ENCODE data around the gene HEMGN.

Gene HEMGN

DNA sequence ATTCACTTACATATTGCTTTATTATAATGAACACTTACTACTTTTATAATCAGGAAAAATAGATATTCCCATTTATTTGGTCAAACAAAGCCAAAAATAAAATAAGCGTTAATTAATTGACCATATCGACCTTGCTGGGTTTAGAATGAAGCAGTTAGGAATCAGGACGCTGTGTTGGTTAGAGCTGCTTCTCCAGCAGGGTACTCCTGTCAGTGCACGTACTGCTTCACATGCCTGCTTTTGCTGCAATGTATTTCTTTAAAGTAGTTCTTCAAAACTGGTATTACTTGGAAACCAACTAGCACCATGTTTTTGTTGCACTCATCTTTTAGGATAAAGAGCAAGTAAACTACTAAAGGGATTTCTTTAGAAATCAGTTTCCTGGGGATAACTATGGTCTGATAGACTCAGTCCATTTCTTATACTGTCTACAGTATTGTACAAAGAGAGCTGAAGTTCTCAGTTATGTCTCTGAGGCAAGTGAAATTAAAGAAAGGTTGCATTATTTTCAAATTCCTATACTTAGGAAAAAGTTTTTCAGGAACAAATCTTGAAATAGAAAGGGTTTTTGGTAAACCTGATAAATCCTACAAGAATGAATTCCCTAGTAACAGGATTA is 8.9 kb downstream of the HEMGN start:
- DNase-seq: no peak

DNA sequence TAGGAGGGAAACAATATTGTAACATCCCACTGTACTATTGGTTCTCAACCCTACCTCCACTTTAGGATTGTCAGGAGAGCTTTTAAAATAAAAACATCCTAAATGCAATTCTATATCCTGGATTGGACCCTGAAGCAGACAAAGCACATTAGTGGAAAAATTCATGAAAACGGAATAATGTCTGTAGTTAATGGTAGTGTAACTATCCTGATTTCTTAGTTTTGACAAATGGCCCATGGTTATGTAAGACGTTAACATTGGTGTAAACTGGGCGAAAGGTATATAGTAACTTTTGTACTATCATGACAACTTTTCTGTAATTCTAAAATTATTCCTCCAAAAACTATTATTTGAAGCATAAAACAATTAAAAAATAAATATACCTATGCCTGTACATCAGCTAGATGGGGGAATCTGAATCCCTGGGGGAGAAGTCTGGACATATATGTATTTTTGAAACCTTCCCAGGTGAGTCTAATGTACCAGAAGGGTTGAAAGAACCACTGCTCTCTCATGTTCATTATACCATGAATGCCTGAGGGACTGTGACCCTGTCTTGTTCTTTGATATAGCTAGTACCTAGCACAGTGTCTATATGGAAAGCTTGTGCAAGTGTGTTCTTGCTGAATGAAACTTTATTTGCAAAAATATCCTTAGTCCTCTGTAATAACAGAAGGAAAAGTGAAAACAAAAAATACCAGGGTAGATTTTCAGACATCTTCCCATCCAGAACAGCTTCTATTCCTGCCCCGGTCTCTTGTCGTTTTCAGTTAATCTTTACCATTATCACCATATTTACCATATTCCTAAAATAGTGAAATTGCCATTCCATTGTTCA is 12.3 kb downstream of the HEMGN start:
- DNase-seq: no peak

DNA sequence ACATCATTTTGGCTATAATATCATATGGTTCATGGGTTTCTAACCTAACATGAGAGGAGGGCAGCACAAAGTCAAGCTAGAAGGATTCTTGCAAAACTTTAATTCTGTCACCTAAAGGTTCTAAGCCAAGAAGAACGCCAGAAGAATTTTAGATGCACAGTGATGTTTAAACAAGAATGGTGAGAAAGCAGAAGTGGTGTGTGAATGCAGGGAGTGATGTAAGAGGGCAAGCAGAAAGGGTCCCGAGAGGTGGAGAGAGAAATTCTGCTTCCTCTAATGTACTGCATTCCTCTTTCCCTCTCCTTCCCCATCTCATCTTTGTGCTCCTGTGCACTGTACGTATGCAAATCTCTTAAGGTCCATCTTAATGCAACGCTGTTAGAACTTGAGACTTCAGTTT is 13.6 kb downstream of the HEMGN start:
- no peak for DNase-seq

DNA sequence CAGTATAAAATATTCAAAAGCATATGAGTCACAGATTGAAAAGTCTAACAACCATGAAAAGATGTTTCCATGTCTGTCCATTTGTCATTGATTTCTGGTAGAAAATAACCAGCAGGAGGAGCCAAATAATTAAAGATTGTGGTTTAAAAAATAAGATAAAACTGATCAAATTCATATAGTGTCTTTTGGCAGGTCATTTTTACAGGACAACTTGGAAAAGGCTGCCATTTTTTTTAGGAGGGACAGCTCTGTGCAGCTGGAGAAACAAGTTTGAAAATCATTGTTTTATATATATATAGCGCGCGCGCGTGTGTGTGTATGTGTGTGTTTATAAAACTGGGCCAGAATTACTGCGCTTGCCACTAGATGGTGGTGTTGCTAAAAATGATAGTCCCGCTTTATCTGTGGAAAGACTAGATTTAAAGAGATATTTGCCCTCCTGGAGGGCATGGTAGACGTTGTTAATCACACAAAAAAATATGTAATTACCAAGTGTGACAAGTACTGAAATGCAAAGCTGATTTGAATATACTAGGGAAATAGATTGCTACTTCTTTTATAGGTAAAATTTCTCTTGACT is 14.4 kb downstream of the HEMGN start:
- peak; percentile 90 for DNase-seq

DNA sequence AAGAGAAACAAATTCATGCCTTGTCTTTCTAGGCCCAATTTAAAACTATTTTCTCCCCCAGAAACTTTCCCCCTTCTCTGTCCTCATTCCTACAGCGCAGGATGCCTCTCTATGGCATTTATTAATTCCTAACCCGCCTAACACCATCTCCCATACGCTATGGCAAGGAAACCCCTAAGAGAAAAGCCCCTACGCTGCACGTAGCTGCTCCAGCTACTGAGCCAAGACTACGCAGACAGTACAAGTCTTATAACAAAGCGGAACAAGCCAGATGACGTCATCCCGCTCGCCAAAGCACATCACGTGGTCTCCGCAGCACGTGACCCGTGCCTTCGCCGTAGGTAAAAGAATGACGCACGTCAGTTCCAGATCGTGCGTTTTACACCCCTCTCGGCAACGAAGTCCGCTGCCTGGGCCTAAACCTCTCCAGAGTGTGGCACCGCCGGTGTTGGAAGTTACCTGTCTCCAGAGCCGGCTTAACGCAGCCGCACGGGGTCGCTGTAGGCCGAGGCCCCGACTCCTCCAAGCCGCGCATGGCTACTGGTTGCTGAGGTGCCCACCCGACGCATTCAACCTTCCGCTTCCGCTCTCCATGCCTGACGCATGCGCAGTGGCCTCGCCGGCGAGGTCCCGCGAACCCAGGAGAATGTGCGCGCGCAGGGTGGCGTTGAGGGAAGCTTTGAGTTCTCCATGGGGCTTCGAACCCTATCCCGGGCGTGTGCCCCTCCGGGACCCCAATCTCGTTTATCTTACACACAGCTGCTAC is 15.8 kb downstream of the HEMGN start, which contains the start of gene TRMO:
TSS of gene TRMO (minus strand) at position 542 of the 766 bp plus-strand sequence. CDS start at position 535, 7 bp downstream.
- DNase-seq: peak; percentile 99

DNA sequence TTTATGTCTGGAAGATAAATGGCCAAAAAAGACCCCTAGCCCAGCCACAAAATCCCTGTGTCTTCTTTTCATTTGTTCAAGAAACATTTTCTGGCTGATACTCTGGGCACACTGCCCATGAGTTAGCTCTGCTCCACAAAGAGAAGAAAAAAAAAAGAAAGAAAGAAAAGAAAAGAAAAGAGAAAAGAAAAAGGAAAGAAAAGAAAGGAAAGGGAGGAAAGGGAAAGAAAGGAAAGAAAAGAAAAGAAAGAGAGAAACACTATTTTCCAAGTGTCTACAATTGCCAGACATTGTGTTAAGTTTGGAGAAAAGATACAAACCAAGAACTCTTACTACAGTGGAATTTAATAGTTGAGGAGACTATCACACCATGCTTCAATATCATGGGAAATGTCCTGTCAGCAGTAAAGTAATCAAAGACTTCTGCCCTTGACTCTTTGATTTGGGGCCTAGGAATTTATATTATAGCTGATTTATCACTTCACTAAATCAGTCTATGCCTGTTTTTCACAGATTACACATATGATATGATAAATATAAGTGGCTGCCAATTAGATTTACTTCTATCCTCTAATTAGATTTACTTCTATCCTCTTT is 18.7 kb downstream of the HEMGN start:
- no peak for DNase-seq

DNA sequence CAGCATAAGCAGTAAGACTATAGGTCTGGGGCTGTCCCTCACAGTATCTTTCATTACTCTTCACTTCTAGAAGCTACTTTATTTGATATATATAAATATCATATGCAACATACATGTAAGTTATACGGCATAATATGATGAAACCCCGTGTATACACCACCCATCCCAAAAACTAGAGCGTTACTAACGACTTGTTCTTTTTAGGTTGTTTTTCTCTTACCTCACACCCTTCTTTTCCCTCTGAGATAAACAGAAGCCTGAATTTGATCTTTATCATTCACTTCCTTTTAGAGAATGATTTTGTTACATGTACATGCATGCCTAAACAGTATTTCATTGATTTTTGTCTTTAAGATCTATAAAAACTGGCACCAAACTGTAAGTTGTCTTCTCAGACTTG is 19.4 kb downstream of the HEMGN start:
- no peak for DNase-seq

DNA sequence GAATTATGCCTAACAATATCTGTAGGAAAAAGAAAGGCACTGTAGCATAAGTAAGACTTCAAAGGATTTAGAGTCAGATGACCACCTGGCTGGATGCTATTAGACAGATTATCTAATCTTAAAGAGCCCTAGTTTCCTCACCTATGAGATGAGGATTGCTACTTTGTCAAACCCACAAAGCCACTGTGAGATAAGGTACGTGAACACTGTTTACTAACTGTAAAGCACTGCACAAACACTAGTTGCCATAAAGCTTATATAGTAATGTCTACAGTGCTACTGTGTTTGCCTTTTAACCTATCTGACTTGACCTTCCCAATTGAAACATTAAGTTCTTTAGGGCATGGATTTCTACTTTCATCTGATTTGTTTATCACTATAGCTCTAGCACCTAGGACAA is 26.0 kb downstream of the HEMGN start:
- DNase-seq: no peak

DNA sequence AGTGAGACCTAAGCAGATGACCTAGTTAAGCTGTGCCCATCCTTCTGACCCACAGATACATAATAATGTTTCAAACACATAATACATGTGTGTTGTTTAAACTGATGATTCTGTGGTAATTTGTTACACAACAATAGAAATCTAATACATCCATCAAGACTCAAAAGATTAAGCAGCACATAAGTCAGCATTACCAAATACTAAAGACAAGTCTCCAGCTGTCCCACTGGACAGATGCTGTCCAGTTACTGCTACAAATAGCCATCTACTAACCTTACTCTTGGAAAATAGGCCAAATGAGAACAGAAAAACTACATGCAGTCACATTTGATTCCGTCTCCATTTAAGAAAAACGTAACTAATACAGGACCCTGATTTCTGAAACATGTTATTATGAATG is 26.4 kb downstream of the HEMGN start:
- DNase-seq: no peak

DNA sequence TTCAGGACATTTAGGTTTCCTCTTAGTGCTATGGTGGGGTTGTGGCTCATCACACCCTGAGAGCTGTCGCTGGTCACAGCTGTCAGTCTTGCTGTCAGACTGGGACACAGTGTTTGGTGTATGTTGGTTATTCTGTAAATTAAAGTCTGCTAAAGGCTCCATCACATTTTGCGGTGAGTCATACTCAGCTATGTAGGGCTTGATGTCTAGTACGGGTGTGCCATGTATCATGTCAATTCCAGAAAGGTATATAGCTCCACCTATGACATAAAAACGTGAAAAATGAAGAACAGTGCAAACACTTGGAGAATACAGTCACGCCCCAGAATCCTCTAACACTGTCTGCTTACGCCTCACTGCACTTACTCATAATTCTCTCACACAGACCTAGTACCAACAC is 27.6 kb downstream of the HEMGN start:
- DNase-seq: no peak

DNA sequence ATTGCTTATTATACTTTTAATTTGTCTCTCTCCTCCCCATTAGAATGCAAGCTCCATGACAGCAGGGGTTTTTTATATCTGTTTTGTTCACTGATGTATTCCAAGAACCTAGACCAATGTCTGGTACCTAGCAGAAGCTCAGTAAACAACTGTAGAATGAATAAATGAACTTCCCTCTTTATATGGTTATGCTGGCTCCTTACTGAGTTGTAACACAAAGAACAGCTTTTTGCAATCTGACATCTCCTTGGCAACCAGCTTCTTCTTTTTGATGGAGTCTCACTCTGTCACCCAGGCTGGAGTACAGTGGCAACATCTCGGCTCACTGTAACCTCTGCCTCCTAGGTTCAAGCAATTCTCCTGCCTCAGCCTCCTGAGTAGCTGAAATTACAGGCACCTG is 29.3 kb downstream of the HEMGN start:
- no peak for DNase-seq

DNA sequence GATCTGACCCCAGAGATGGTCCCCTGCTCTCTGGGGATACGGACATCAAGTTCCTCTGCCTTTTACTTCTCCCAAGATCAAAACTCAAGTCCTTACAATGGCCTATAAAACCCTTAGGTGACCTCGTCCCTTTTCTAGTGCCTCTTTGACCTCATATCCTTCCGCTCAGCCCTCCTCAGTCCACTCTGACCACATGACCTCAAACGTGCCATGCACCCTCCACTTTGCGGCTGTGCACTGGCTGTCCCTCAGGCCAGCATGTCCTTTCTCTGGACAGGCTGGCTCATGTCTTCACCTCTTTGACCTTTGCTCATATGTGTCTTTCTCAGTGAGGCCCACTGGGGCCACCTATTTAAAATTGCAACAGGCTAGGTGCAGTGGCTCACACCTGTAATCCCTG is 30.3 kb downstream of the HEMGN start:
- DNase-seq: no peak

DNA sequence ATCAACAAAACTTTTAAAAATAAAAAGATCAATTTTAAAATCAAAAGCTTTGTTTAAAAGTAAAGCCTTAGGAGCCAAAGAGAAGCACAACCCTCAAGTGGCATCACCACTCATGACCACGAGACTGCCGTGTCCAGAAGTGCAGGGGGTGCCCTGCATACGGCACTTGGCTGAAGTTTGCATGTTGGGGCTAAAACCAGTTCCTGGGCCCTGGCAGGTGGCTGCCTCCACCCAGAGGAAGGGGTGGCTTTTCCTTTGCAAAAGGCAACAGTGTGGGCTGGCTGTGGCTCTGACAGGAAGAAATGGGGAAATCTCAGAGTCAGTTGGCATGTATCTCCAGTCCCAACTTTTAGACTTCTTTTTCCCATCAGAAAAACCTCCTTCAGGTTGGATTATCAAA is 30.9 kb downstream of the HEMGN start:
- no peak for DNase-seq

DNA sequence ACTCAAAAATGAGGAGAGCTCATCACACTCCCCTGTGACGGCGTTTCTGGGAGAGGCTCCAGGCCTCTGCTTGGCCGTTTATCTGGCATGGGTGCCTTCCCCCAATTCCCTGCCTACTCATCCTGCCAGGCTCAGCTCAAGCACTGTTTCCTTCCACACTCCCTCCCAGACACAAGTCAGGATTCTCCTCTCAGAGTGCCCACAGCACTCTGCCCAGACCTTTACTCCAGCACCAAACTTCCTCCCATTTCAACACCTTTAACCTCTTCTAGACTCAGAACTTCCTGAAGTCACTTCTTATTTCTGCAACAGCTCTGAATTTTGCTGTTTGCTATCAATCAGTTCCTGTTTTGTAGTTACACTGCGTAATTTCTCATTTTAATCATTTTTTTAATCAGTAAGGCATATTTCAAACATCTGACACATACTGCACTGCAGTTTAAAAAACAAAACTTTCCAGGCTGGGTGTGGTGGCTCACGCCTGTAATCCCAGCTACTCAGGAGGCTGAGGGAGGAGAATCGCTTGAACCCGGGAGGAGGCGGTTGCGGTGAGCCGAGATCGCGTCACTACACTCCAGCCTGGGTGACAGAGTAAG is 31.6 kb downstream of the HEMGN start:
- no peak for DNase-seq

DNA sequence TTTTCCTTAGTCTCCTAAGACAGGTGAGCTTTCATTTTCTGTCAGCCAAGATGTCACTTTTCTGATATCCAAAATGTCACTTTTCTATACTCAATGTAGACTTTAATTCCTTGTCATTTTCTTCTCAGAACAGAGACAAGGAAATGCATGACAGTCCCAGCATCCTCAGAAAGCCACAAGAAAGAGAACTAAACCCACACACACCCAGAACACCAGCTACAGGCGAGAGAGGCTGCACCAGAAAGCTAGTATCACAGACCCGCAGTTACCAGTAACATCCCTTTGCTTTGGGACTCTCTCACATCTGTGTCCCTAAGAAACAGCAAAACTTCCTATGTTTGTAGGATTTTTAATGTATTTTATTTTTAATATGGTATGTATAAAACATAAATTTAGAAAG is 32.7 kb downstream of the HEMGN start:
- DNase-seq: no peak

DNA sequence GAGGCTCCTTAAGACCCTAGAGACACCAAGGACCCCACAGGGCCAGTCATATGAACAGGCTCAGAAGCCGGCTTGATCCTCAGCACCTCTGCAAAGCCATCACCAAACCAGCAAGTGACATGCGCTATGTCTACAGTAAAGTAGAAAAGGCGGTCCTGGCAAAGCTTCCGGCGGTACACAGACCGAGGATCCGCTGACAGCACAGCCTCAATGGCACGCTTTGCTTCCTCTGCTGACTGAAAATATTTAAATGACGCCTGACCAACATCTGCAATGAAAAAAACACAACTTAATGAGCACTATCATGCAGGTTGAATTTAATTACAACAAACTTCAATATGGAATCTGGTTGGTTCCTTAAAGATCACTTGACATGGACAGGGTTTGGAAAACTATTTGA is 33.2 kb downstream of the HEMGN start:
- DNase-seq: no peak

DNA sequence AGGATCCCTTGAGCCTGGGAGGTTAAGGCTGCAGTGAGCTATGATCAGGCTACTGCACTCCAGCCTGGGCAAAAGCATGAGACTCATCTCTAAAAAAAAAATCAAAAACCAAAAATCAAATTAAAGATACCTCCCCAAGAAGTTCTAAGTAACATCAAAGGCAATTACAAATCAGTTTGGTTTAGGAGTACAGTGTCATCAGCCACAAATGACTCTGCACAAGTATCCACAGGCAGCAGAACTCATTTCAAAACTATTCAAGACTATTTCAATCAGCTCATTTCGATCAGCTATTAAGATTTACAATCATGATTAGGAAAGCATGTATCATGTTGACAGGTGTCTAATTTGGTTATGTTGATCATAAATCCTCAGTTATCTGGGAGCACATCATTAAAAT is 34.8 kb downstream of the HEMGN start:
- no peak for DNase-seq

DNA sequence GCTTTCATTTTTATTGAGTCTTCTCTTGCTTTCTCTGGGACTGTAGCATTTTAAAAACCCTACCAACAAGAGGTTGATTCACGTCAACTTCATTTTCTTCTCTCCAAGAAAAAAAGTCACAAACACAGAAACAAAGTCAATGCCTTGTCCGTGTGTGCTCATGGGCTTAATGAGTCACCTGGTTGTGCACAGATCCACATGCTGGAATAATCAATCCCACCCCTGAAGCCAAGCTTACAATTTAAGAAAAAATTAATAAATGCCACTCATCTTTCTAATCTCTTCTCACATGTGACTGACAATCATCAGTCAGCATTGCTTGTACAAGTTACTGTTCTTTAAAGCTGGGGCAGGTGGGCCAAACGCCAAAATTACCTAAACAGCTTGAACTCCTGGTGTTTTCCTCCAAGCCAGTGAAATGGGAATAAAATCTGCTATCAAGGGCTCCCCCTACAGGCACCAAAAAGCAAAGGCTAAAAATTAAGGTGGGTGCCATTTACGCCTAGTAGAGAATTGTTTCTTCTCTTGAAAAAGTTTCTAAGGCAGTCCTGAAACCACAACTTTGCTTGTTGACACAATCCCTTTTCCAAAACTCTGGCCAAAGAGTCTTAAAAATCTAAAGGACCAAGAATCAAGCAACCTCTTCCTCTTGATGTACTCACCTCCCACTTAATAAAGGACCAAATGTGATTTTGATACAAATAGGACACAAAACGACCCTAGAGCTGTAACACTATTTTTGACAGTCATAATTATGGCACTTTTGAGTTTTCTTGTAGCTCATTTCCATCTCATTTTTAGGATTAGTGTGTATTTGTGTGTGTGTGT is 37.0 kb downstream of the HEMGN start:
- DNase-seq: peak; percentile 65

DNA sequence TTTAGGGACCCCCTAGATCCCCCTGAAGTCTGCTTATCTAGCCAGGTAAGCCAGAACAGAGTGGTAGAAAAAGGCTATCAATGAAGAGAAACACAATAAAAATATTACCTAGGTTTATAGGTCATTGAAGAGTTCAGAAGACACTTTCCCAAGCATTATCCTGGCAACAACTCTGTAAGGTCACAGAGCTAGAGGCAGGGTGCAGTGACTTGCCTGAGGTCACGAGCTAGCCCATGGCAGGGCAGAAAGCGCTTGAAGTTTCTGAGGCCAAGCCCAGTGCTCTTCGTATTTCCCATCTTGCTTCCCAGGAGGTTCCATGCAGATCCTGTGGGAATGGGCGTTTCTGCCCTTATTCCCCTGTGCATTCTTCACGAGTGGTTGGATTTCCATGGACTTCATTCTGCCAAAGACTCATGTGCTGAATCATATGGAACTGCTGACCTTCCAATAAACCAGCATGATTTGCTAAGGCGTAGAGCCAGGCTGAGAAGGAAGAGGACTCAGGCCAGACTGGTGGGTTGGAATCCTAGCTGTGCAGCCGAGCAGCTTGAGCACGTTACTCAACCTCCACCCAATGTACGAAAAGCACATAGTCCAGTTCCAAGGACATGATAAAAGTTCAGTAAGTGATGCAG is 37.8 kb downstream of the HEMGN start:
- DNase-seq: no peak

DNA sequence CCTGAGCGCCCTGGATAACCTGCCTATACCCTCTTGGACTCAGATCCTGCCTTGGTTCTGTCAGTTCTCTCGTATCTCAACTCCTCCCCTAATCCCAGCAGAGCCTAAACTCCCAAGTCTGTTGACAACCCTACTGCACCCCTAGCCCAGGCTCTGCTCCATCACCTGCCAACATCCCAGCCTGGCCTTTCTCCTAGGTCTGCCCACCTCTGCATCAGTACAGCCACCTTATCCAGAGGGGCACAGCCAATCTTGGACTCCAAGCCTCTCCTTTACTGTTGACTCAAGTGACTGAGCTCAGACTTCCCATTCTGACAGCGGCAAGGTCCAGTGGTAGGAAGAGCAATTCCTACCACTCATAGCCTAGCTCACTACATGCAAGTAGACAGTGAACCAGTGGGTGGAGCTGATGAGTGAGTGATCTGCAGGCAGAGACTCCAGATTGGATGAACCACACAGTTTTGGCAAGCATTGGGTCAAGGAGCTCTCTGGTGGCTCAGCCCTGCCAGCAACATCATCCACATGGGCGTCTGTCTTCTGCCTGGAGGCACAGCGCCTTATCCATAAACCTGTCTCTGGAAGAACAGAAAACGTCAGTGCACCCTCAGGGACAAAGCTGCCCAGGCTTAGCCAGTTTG is 42.2 kb downstream of the HEMGN start:
- no peak for DNase-seq

DNA sequence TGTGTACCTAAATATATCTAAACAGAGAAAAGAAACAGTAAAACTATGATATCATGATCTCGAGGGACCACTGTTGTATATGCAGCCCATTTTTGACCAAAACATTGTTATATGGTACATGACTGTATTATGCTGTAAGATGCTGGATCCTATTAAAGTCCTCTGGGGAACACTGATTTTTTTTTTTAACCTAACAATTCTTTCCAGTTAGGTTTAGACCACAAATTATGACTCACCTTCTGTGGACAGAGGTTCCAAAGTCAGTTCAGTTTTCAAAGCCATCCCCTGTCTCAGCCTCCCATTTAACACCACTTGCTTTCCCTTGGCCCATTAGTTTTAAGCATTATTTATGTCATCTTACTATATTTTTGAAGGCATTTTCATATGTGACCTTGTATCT is 42.8 kb downstream of the HEMGN start:
- DNase-seq: no peak
